MCF 10A (cell line): Measurements from ENCODE around the gene VAV2. TPM values are rescaled to one million over a fixed set of nuclear protein-coding genes. Genes with fewer than 3 reads are reported as not detected.

ENCODE experiments used
- BruUV-seq: library from RNA; stranded (reverse); fragments of 400-500 nt; replicated peaks from 2 replicates; lab custom pipeline; 2021; lab: Mats Ljungman, UMichigan
- CTCF ChIA-PET: fragments of 300-600 bp; sonication (Branson Sonifier 250); formaldehyde crosslinking; extraction: SDS; loops from one replicate; lab custom pipeline; 2021; ENCODE audit warnings: antibody characterized with exemption, inconsistent platforms; lab: Yijun Ruan, JAX
- POLR2A ChIA-PET: fragments of 300-600, 350-650 bp; sonication (Branson Sonifier 250); formaldehyde crosslinking; extraction: SDS; loops from one replicate; lab custom pipeline; 2020; ENCODE audit warnings: antibody characterized with exemption, inconsistent platforms; lab: Yijun Ruan, JAX
- DNase-seq: peaks from one replicate; pipeline ENCODE4 v3.0.0-alpha.2; 2018; ENCODE audit not compliant: unreplicated experiment
- H3K27ac Mint-ChIP-seq: one replicate; pipeline ENCODE4 v1.8.0; 2022; ENCODE audit warnings: mild to moderate bottlenecking, low read depth, mixed read lengths; ENCODE audit not compliant: unreplicated experiment
- H3K27me3 Mint-ChIP-seq: one replicate; pipeline ENCODE4 v1.8.0; 2022; ENCODE audit warnings: mixed read lengths; ENCODE audit not compliant: insufficient read depth, unreplicated experiment
- H3K36me3 Mint-ChIP-seq: one replicate; pipeline ENCODE4 v1.8.0; 2022; ENCODE audit warnings: mild to moderate bottlenecking, moderate library complexity, mixed read lengths; ENCODE audit not compliant: insufficient read depth, unreplicated experiment
- H3K4me1 Mint-ChIP-seq: one replicate; pipeline ENCODE4 v1.8.0; 2022; ENCODE audit warnings: mixed read lengths; ENCODE audit not compliant: insufficient read depth, unreplicated experiment
- H3K4me3 Mint-ChIP-seq: one replicate; pipeline ENCODE4 v1.8.0; 2022; ENCODE audit warnings: mild to moderate bottlenecking, moderate library complexity, mixed read lengths; ENCODE audit not compliant: unreplicated experiment
- H3K9me3 Mint-ChIP-seq: one replicate; pipeline ENCODE4 v1.8.0; 2022; ENCODE audit warnings: mixed read lengths; ENCODE audit not compliant: unreplicated experiment
- CTCF ChIP-seq: fragments of 200-600 bp; IDR thresholded peaks from one replicate; pipeline ENCODE4 v1.8.0; 2022; ENCODE audit warnings: antibody characterized with exemption, mild to moderate bottlenecking; ENCODE audit not compliant: unreplicated experiment
- intact Hi-C: fragments of 100-400 bp; cut with micrococcal nuclease; formaldehyde crosslinking; loops from 2 replicates; pipeline ENCODE4 v1.14.1; 2022
- total RNA-seq: library from RNA; stranded (reverse); gene quantifications from 2 replicates; pipeline ENCODE4 v1.2.3, GENCODE V29; 2022

The VAV2 gene
- total RNA-seq, 1 experiment from 2014 or later = 31.0 TPM

- Mint-ChIP-seq H3K27me3 (no peaks in the 10 kb centered on the region), H3K4me3 (no peak overlapping the region), H3K4me1 (peaks cover 3% of the 10 kb centered on the region), H3K36me3 (peaks cover 7% of the 10 kb centered on the region), H3K27ac (no peak overlapping the region), H3K9me3 (no peaks in the 10 kb centered on the region)
- no peak for TF ChIP-seq CTCF
- ChIA-PET CTCF (interaction anchor here (0.5 to 0.9 kb wide), 5 partner anchors 75 to 611 kb away, joined by 3 to 5 read pairs (median 3); no protein-coding TSS in a partner anchor), POLR2A (no interaction called here)
- intact Hi-C loops = no loop called here
- no TSS peak for BruUV-seq
- DNase-seq = no peak
Measured at GRCh38 chr9:133799716-133800115, 192.4 kb downstream of the VAV2 start.

DNA sequence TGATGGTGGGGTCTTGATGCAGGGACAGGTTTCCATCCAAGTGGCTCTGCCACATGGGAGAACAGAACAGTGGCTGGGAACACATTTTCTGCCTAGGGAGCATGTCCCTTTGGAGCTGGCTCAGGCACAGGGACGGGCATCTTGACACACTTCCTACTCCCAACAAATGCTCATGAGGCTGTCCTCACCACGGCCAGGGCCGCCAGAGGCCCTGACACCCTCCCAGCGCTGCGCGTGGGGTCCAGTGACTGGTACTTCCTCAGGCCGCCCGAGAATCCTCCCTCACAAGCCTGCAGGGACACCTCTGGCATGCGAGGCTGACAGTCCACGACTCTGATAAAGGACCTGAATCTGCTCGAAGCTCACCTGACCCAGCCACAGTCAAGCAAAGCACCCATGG, 193.0 kb downstream of the VAV2 start:
- BruUV-seq = no TSS peak
- TF ChIP-seq CTCF = no peak
- no peaks in the 10 kb centered on the region for H3K9me3 Mint-ChIP-seq
- DNase-seq = no peak
- peaks cover 7% of the 10 kb centered on the region for H3K36me3 Mint-ChIP-seq
- intact Hi-C loops = no loop called here
- no peak overlapping the region for H3K4me3 Mint-ChIP-seq
- ChIA-PET POLR2A (no interaction called here), CTCF (interaction anchor here (0.5 kb wide), 2 partner anchors 224 to 355 kb away, joined by 3 to 5 read pairs; no protein-coding TSS in a partner anchor)
- no peaks in the 10 kb centered on the region for H3K27me3 Mint-ChIP-seq
- peaks cover 6% of the 10 kb centered on the region for H3K4me1 Mint-ChIP-seq
- H3K27ac Mint-ChIP-seq = no peak overlapping the region

DNA sequence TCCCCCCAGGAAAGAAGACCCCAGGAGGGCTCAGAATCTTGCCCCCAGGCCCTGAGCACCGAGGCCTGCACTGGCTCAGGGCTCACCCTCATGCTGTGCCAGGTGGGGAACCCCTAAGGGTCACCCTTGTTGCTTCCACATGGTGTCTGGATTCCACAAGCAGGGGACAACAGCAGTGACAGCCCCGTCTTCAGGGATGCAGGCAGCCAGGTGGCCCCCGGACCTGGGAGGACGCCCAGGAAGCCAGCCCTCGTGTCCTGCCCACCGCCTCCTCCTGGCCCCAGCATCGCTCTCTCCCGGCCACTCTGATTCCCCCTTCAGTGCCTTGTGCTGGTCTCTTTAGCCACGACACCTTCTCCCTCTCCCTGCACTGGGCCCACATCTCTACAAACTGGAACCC, 194.0 kb downstream of the VAV2 start:
- no peak overlapping the region for H3K27ac Mint-ChIP-seq

More for the DNA sequence above, 194.0 kb downstream of the VAV2 start:
- peaks cover 6% of the 10 kb centered on the region for H3K4me1 Mint-ChIP-seq
- TF ChIP-seq CTCF = no peak
- no TSS peak for BruUV-seq
- no peak overlapping the region for H3K4me3 Mint-ChIP-seq
- no peaks in the 10 kb centered on the region for H3K27me3 Mint-ChIP-seq
- ChIA-PET POLR2A (no interaction called here), CTCF (interaction anchor here (0.6 to 1.2 kb wide), 2 partner anchors 110 to 196 kb away, joined by 3 read pairs; no protein-coding TSS in a partner anchor)
- H3K9me3 Mint-ChIP-seq = no peaks in the 10 kb centered on the region
- peaks cover 7% of the 10 kb centered on the region for H3K36me3 Mint-ChIP-seq
- intact Hi-C loops = no loop called here
- no peak for DNase-seq
